CD4-positive, CD25-positive, alpha-beta regulatory T cell (primary cell): Measurements from ENCODE around the gene ATP5PB. TPM values are rescaled to one million over a fixed set of nuclear protein-coding genes. Genes with fewer than 3 reads are reported as not detected.
A peak's percentile ranks its signal among the peaks of the same experiment; 100 is the strongest.

Experiments
- ATAC-seq, 2 donors: fragments of 150-1000 bp; cut with Tn5 transposase; one replicate each; pipeline ENCODE4 v1.10.0; 2021; ENCODE audit warnings: low read depth in 2 of 2, moderate number of reproducible peaks in 2 of 2, moderate library complexity in 1 of 2
- DNase-seq, 3 donors: peaks; one replicate each; pipeline versions ENCODE4 v3.0.0 to v3.0.0-alpha.2; 2012 to 2022; ENCODE audit warnings: mixed read lengths in 1 of 3
- H3K27ac ChIP-seq: one replicate; pipeline ENCODE4 v1.7.0; 2013; ENCODE audit warnings: mild to moderate bottlenecking, low read length; ENCODE audit not compliant: insufficient read depth, poor library complexity, severe bottlenecking
- H3K27me3 ChIP-seq: one replicate; pipeline ENCODE4 v1.7.0; 2013; ENCODE audit warnings: low read length; ENCODE audit not compliant: control insufficient read depth, insufficient read depth
- H3K36me3 ChIP-seq: one replicate; pipeline ENCODE4 v1.7.0; 2013; ENCODE audit warnings: mild to moderate bottlenecking, low read length, moderate library complexity; ENCODE audit not compliant: control insufficient read depth, insufficient read depth
- H3K4me1 ChIP-seq: 2 replicates; pipeline ENCODE4 v1.7.0; 2013; ENCODE audit warnings: mild to moderate bottlenecking, low read length; ENCODE audit not compliant: insufficient read depth, control insufficient read depth, poor library complexity, severe bottlenecking
- H3K4me3 ChIP-seq: one replicate; pipeline ENCODE4 v1.7.0; 2013; ENCODE audit warnings: low read depth, mild to moderate bottlenecking, low read length, moderate library complexity
- H3K9me3 ChIP-seq, 2 experiments: 1 replicate in 1 of 2; 2 replicates in 1 of 2; pipeline ENCODE4 v1.7.0; 2013; ENCODE audit warnings: low read length in 2 of 2, mild to moderate bottlenecking in 1 of 2, moderate library complexity in 1 of 2; ENCODE audit not compliant: control insufficient read depth in 2 of 2
- H3K27ac Mint-ChIP-seq, 3 donors: one replicate each; pipeline ENCODE4 v1.8.0; 2020 to 2022; ENCODE audit warnings: mild to moderate bottlenecking in 3 of 3, mixed read lengths in 3 of 3, moderate library complexity in 2 of 3
- H3K27me3 Mint-ChIP-seq: one replicate; pipeline ENCODE4 v1.8.0; 2022; ENCODE audit warnings: mild to moderate bottlenecking, mixed read lengths
- H3K36me3 Mint-ChIP-seq: one replicate; pipeline ENCODE4 v1.8.0; 2020; ENCODE audit warnings: mixed read lengths
- H3K4me1 Mint-ChIP-seq, 4 donors: one replicate each; pipeline ENCODE4 v1.8.0; 2020 to 2022; ENCODE audit warnings: mixed read lengths in 4 of 4, mild to moderate bottlenecking in 1 of 4
- H3K4me3 Mint-ChIP-seq, 4 donors: one replicate each; pipeline ENCODE4 v1.8.0; 2020 to 2022; ENCODE audit warnings: mild to moderate bottlenecking in 4 of 4, mixed read lengths in 4 of 4, moderate library complexity in 3 of 4
- H3K9me3 Mint-ChIP-seq, 7 donors: one replicate each; pipeline ENCODE4 v1.8.0; 2020 to 2022; ENCODE audit warnings: mixed read lengths in 7 of 7, mild to moderate bottlenecking in 3 of 7, moderate library complexity in 2 of 7
- polyA plus RNA-seq, 4 donors: library from polyadenylated mRNA; unstranded; fragments of 300-500 nt; fragmentation: Illumina TruSeq; gene quantifications; one replicate each; pipeline ENCODE4 v1.2.3, GENCODE V29; 2021
- total RNA-seq: library from RNA; stranded (reverse); gene quantifications from one replicate; pipeline ENCODE4 v1.2.3, GENCODE V29; 2022

Gene ATP5PB
- total and polyA plus RNA-seq, 5 donors from 2014 or later, result 85.1 to 569 (median 440) TPM

GRCh38 chr1:111449703-111450017 lies 396 bp downstream of the ATP5PB start:
- Histone ChIP-seq H3K9me3 (no peaks in the 10 kb centered on the region), H3K36me3 (peaks cover 27% of the 10 kb centered on the region), H3K4me1 (peaks cover 64% of the 10 kb centered on the region), H3K4me3 (peak overlapping the region; percentile 92), H3K27me3 (no peaks in the 10 kb centered on the region), H3K27ac (peak overlapping the region; percentile 89)
- Mint-ChIP-seq H3K4me1 (peaks cover 51 to 89% (median 71%) of the 10 kb centered on the region in 4 donors), H3K27ac (peak overlapping the region; percentile 99 to 100 (median 100)), H3K9me3 (no peaks in the 10 kb centered on the region), H3K4me3 (peak overlapping the region; percentile 99 to 100 (median 100)), H3K36me3 (peaks cover 25% of the 10 kb centered on the region), H3K27me3 (no peaks in the 10 kb centered on the region)
- ATAC-seq, result no peak
- DNase-seq, result no peak

- Histone ChIP-seq H3K4me1 (peaks cover 69% of the 10 kb centered on the region), H3K4me3 (peak overlapping the region; percentile 92), H3K27me3 (no peaks in the 10 kb centered on the region), H3K27ac (peak overlapping the region; percentile 89), H3K36me3 (peaks cover 28% of the 10 kb centered on the region), H3K9me3 (no peaks in the 10 kb centered on the region)
- H3K27me3 Mint-ChIP-seq, result no peaks in the 10 kb centered on the region
- H3K4me3 Mint-ChIP-seq, result peak overlapping the region; percentile 99 to 100 (median 100)
- peaks cover 31% of the 10 kb centered on the region for H3K36me3 Mint-ChIP-seq
- ATAC-seq (no peak), DNase-seq (no peak)
- H3K9me3 Mint-ChIP-seq, result no peaks in the 10 kb centered on the region
- peak overlapping the region; percentile 80 to 100 (median 99) for H3K27ac Mint-ChIP-seq
- peaks cover 56 to 94% (median 74%) of the 10 kb centered on the region in 4 donors for H3K4me1 Mint-ChIP-seq
These were observed 921 bp downstream of the ATP5PB start for GRCh38 chr1:111450185-111450584.

GRCh38 chr1:111452581-111452980 lies 3.3 kb downstream of the ATP5PB start:
- Mint-ChIP-seq H3K27ac (peak overlapping the region in 1 of 3 donors; percentile 58), H3K4me3 (peak overlapping the region in 2 of 4 donors; percentile 52 to 99), H3K4me1 (peaks cover 53 to 89% (median 65%) of the 10 kb centered on the region in 4 donors), H3K36me3 (peaks cover 40% of the 10 kb centered on the region), H3K9me3 (no peaks in the 10 kb centered on the region), H3K27me3 (no peaks in the 10 kb centered on the region)
- peaks cover 47% of the 10 kb centered on the region for H3K36me3 ChIP-seq
- H3K27ac ChIP-seq, result no peak overlapping the region
- H3K4me1 ChIP-seq, result peaks cover 60% of the 10 kb centered on the region
- H3K4me3 ChIP-seq, result peak overlapping the region; percentile 35
- ATAC-seq, result no peak
- no peaks in the 10 kb centered on the region for H3K9me3 ChIP-seq
- DNase-seq, result no peak
- no peaks in the 10 kb centered on the region for H3K27me3 ChIP-seq

- no peaks in the 10 kb centered on the region for H3K9me3 ChIP-seq
- peaks cover 0 to under 1% (median 0%) of the 10 kb centered on the region in 7 donors for H3K9me3 Mint-ChIP-seq
- peak overlapping the region; percentile 28 for H3K4me3 ChIP-seq
- H3K4me1 ChIP-seq, result peaks cover 50% of the 10 kb centered on the region
- H3K27ac ChIP-seq, result no peak overlapping the region
- no peaks in the 10 kb centered on the region for H3K27me3 ChIP-seq
- peaks cover 45% of the 10 kb centered on the region for H3K36me3 Mint-ChIP-seq
- H3K36me3 ChIP-seq, result peaks cover 58% of the 10 kb centered on the region
- peak overlapping the region in 1 of 3 donors; percentile 38 for H3K27ac Mint-ChIP-seq
- DNase-seq, result no peak
- no peaks in the 10 kb centered on the region for H3K27me3 Mint-ChIP-seq
- H3K4me1 Mint-ChIP-seq, result peaks cover 46 to 87% (median 61%) of the 10 kb centered on the region in 4 donors
- H3K4me3 Mint-ChIP-seq, result peak overlapping the region; percentile 6 to 99 (median 42)
- no peak for ATAC-seq
These were observed 4.4 kb downstream of the ATP5PB start for GRCh38 chr1:111453706-111454105.

GRCh38 chr1:111454859-111455641 lies 5.8 kb downstream of the ATP5PB start:
- no peaks in the 10 kb centered on the region for H3K9me3 ChIP-seq
- peak overlapping the region; percentile 25 for H3K27ac ChIP-seq
- DNase-seq (peak in 1 of 3 donors; percentile 82), ATAC-seq (no peak)
- Mint-ChIP-seq H3K27me3 (no peaks in the 10 kb centered on the region), H3K36me3 (peaks cover 44% of the 10 kb centered on the region), H3K4me3 (peak overlapping the region in 3 of 4 donors; percentile 33 to 99 (median 35)), H3K9me3 (peaks cover 0 to 2% (median 0%) of the 10 kb centered on the region in 7 donors), H3K4me1 (peaks cover 39 to 76% (median 59%) of the 10 kb centered on the region in 4 donors), H3K27ac (peak overlapping the region; percentile 67 to 82 (median 74))
- H3K4me3 ChIP-seq, result peak overlapping the region; percentile 30
- H3K36me3 ChIP-seq, result peaks cover 71% of the 10 kb centered on the region
- H3K4me1 ChIP-seq, result peaks cover 45% of the 10 kb centered on the region
- H3K27me3 ChIP-seq, result no peaks in the 10 kb centered on the region

- Mint-ChIP-seq H3K9me3 (peaks cover 0 to 2% (median 0%) of the 10 kb centered on the region in 7 donors), H3K4me3 (peak overlapping the region in 2 of 4 donors; percentile 7 to 99), H3K36me3 (peaks cover 46% of the 10 kb centered on the region), H3K27ac (peak overlapping the region in 2 of 3 donors; percentile 67 to 82), H3K4me1 (peaks cover 40 to 70% (median 57%) of the 10 kb centered on the region in 4 donors), H3K27me3 (no peaks in the 10 kb centered on the region)
- Histone ChIP-seq H3K36me3 (peaks cover 77% of the 10 kb centered on the region), H3K27me3 (no peaks in the 10 kb centered on the region), H3K9me3 (no peaks in the 10 kb centered on the region), H3K4me1 (peaks cover 39% of the 10 kb centered on the region), H3K27ac (peak overlapping the region; percentile 25), H3K4me3 (no peak overlapping the region)
- ATAC-seq, result no peak
- DNase-seq, result no peak
These were observed 6.4 kb downstream of the ATP5PB start for GRCh38 chr1:111455642-111456031.

- Mint-ChIP-seq H3K27ac (no peak overlapping the region), H3K9me3 (peaks cover 0 to 2% (median 0%) of the 10 kb centered on the region in 7 donors), H3K4me3 (no peak overlapping the region), H3K27me3 (no peaks in the 10 kb centered on the region), H3K4me1 (peaks cover 4 to 33% (median 26%) of the 10 kb centered on the region in 4 donors), H3K36me3 (peaks cover 55% of the 10 kb centered on the region)
- Histone ChIP-seq H3K4me3 (no peak overlapping the region), H3K27ac (no peak overlapping the region), H3K36me3 (peaks cover 68% of the 10 kb centered on the region), H3K27me3 (no peaks in the 10 kb centered on the region), H3K4me1 (no peaks in the 10 kb centered on the region), H3K9me3 (no peaks in the 10 kb centered on the region)
- DNase-seq (no peak), ATAC-seq (no peak)
These were observed 12.5 kb downstream of the ATP5PB start for GRCh38 chr1:111461765-111462164.
